NCI-H187 treated with DMSO at 0.1 percent for 48 hours (cell line): Measurements from ENCODE around the gene TNS3.
"Not testable (repeated sequence)": the region's sequence is repeated elsewhere in the genome, so short reads cannot be mapped to it uniquely, and the experiment has no call there.

Experiments used
- DNase-seq: peaks from one replicate; lab custom pipeline; 2025; lab: John Stamatoyannopoulos, UW

Gene TNS3

GRCh38 chr7:47452295-47452694 lies 129.6 kb downstream of the TNS3 start:
- DNase-seq = no peak

- DNase-seq = no peak
Observed at GRCh38 chr7:47451851-47452205, 130.1 kb downstream of the TNS3 start.

GRCh38 chr7:47449810-47450590 lies 131.9 kb downstream of the TNS3 start:
- no peak for DNase-seq

- DNase-seq = no peak
Observed at GRCh38 chr7:47448971-47449370, 132.9 kb downstream of the TNS3 start.

- no peak for DNase-seq
Observed at GRCh38 chr7:47447621-47448349, 134.1 kb downstream of the TNS3 start.

- no peak for DNase-seq
Observed at GRCh38 chr7:47446871-47447466, 134.9 kb downstream of the TNS3 start.

GRCh38 chr7:47444376-47445098 lies 137.4 kb downstream of the TNS3 start:
- DNase-seq = no peak

GRCh38 chr7:47443049-47443448 lies 138.9 kb downstream of the TNS3 start:
- no peak for DNase-seq

- no peak for DNase-seq
Observed at GRCh38 chr7:47442605-47442865, 139.4 kb downstream of the TNS3 start.

- no peak for DNase-seq
Observed at GRCh38 chr7:47441796-47442604, 139.9 kb downstream of the TNS3 start.

GRCh38 chr7:47441048-47441447 lies 140.9 kb downstream of the TNS3 start:
- DNase-seq = not testable (repeated sequence)

- DNase-seq = no peak
Observed at GRCh38 chr7:47440320-47440719, 141.6 kb downstream of the TNS3 start.

- DNase-seq = no peak
Observed at GRCh38 chr7:47439181-47439667, 142.7 kb downstream of the TNS3 start.

GRCh38 chr7:47438411-47439029 lies 143.4 kb downstream of the TNS3 start:
- DNase-seq = no peak

- no peak for DNase-seq
Observed at GRCh38 chr7:47435889-47436312, 146.0 kb downstream of the TNS3 start.

- DNase-seq = no peak
Observed at GRCh38 chr7:47433564-47433895, 148.4 kb downstream of the TNS3 start.

- no peak for DNase-seq
Observed at GRCh38 chr7:47432671-47433563, 149.0 kb downstream of the TNS3 start.

- DNase-seq = no peak
Observed at GRCh38 chr7:47430422-47430821, 151.5 kb downstream of the TNS3 start.

GRCh38 chr7:47428768-47429472 lies 153.0 kb downstream of the TNS3 start:
- no peak for DNase-seq
